GM20000 (cell line): ENCODE measurements around the gene MAP3K15.

Experiments
- DNase-seq: peaks from one replicate; pipeline ENCODE4 v3.0.0; 2012; ENCODE audit warnings: low spot score
- CTCF ChIP-seq: IDR thresholded peaks from 2 replicates; pipeline ENCODE4 v1.5.1; 2012; ENCODE audit warnings: mild to moderate bottlenecking, control low read depth; ENCODE audit errors: extremely low read depth, missing control alignments

Gene MAP3K15

DNA sequence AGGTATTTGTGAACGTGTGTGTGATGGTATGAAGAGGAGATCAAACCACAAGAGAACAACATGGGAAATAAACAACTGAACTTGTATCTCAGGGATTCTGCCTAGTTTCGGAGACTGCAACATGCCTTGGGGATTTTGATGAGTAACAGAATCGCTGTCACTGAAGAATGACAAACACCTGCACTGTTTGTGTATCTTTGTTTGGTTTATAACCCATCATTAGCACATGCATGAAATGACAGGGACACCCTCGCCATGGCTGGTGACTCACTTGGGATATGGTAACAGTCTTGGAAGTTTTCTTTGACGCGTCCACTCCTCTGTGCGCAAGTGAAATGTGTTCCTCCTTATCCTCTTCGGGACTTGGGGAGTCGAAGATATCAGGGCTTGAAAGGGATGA is 30.3 kb upstream of the MAP3K15 start:
- no peak for TF ChIP-seq CTCF
- no peak for DNase-seq

GRCh38 chrX:19544693-19545305 is 29.5 kb upstream of the MAP3K15 start:
- DNase-seq, result peak; percentile 53
- peak; percentile 28 for TF ChIP-seq CTCF

- no peak for DNase-seq
- no peak for TF ChIP-seq CTCF
Measured at GRCh38 chrX:19543951-19544381, 28.7 kb upstream of the MAP3K15 start.

DNA sequence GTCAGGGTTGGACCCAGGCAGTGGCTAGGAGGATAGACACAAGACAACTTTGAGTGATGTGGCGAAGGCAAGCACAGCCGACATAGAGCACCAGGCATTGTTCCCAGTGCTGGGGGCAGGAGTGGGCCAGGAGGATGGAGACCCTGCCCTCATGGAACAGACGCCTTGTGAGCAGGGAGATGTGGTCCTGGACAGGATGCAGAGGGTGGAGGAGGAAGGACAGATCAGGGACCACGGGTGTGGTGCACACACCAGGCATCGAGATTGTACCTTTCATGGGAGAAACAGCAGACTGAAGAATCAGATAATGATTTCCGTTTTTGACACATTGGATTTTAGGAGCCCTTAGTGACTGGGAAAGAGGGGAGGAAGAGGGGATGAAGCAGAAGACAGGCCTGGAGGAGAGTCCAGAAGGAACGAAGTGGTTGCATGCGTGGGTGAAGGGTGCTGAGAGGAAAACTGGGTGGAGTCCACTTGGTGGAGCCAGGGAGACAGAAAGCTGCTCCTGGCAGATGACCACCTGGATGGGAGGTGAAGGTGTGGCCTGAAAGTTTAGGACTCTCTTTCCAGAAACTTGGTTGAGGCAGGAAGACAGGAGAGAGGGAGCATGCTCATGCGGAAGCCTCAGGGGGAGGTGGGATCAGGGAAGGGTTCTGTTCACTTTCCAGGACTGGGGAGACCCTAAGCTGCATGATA is 27.9 kb upstream of the MAP3K15 start:
- no peak for TF ChIP-seq CTCF
- DNase-seq, result no peak

DNA sequence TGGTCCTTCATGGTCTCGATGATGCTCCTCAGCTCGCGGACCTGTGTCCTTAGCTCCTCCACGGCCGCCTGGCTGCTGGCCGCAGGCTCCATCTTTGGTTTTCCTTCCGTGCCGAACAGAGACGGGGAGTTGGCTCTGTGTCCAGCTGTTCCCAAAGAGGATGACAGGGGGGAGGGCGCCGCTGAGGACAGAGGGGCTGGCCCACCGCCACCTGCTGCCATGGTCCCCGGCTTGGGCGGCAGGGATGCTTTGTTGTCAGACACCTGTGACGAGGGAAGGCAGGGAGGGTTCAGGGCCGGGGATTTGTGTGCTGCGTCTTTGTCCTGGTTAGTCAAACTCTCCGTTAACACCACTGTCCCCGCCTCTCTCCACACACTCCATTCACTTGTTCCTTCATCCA is 26.6 kb upstream of the MAP3K15 start:
- TF ChIP-seq CTCF, result no peak

GRCh38 chrX:19541196-19541595 is 25.9 kb upstream of the MAP3K15 start:
- no peak for TF ChIP-seq CTCF
- no peak for DNase-seq

More for the DNA sequence above, 26.6 kb upstream of the MAP3K15 start:
- no peak for DNase-seq

GRCh38 chrX:19540076-19540475 is 24.8 kb upstream of the MAP3K15 start:
- DNase-seq, result no peak
- no peak for TF ChIP-seq CTCF
